Ovary (tissue), 9 donors: ENCODE data around the gene KCNAB2. TPM values are rescaled to one million over a fixed set of nuclear protein-coding genes. Genes with fewer than 3 reads are reported as not detected.

Experiments
- DNase-seq, 5 donors: peaks; one replicate each; pipeline ENCODE4 v3.0.0-alpha.2; 2019 to 2020
- H3K27ac ChIP-seq, 2 donors: fragments of 200-600 bp; one replicate each; pipeline versions ENCODE4 v1.5.1 to v1.8.0; 2019 to 2022
- H3K27me3 ChIP-seq: fragments of 200-600 bp; one replicate; pipeline ENCODE4 v1.8.0; 2022
- H3K36me3 ChIP-seq: fragments of 200-600 bp; sonication (generic); one replicate; pipeline ENCODE4 v1.5.1; 2019
- H3K4me1 ChIP-seq: one replicate; pipeline ENCODE4 v1.8.1; 2013; ENCODE audit warnings: mild to moderate bottlenecking, moderate library complexity; ENCODE audit not compliant: insufficient read depth
- H3K4me3 ChIP-seq: fragments of 200-600 bp; sonication (generic); one replicate; pipeline ENCODE4 v1.5.1; 2017
- H3K9me3 ChIP-seq, 2 donors: fragments of 200-600 bp in 1 of 2; sonication (generic) in 1 of 2; one replicate each; pipeline versions ENCODE4 v1.5.1 to v1.8.1; 2013 to 2019; ENCODE audit warnings: mild to moderate bottlenecking in 1 of 2, moderate library complexity in 1 of 2
- EP300 ChIP-seq: sonication (generic); formaldehyde crosslinking; IDR thresholded peaks from one replicate; pipeline ENCODE4 v1.6.1; 2017; ENCODE audit warnings: antibody characterized with exemption
- POLR2A ChIP-seq: fragments of 450-650 bp; IDR thresholded peaks from one replicate; pipeline ENCODE4 v1.6.1; 2017; ENCODE audit warnings: antibody characterized with exemption, mild to moderate bottlenecking, moderate library complexity
- WGBS, 3 donors: extraction: QIAGEN DNeasy Blood & Tissue Kit in 1 of 3; methylation state at CpG; one replicate each; pipeline versions ENCODE4 v1.1.5 to v1.1.7; 2013 to 2017; 5-methylcytosine and 5-hydroxymethylcytosine counted together
- intact Hi-C, 4 donors: fragments of 100-400 bp; cut with DNase I; formaldehyde crosslinking; loops; one replicate each; pipeline versions ENCODE4 v1.11.0 to v1.15.1; 2022 to 2023
- polyA plus RNA-seq, 2 donors: library from polyadenylated mRNA; stranded (reverse); fragments of 200-250 nt in 1 of 2; fragments of 350-450 nt in 1 of 2; fragmentation: Illumina TruSeq in 1 of 2; extraction: RNeasy Lipid Tissue Mini Kit (QIAGEN cat#74804) in 1 of 2; gene quantifications; one replicate each; pipeline ENCODE4 v1.2.3, GENCODE V29; 2013 to 2014
- total RNA-seq, 7 donors: library from RNA; depleted of rRNA in 2 of 7; stranded (reverse); fragments of >200 nt in 2 of 7; fragmentation: NEBNext Ultra II Directional in 3 of 7; extraction: Animal tissue kit (Norgen Biotek cat#: 25700) in 3 of 7; gene quantifications; one replicate each; pipeline versions ENCODE4 v1.1.0 to v1.2.4, GENCODE V29; 2016 to 2023
- TF ChIP-seq, protein P1 (sequence below), 3 donors: fragments of 450-650 bp in 2 of 3; fragments of 200-600 bp in 1 of 3; IDR thresholded peaks; one replicate each; pipeline versions ENCODE4 v1.5.1 to v1.8.0; 2016 to 2022; ENCODE audit warnings: antibody characterized with exemption in 3 of 3, mild to moderate bottlenecking in 1 of 3
- donor health status: DM: no; HTN: no; CAD: no; lungs with moderate emphysema.
- donor health status: DM: no; HTN: no; CAD: no.
- donor health status: Bipolar disorder and iron deficiency.
- donor health status: DM: yes; HTN: yes; CAD: no.
- donor health status: DM: no; HTN: no; CAD: no.
- donor health status: DM: yes; HTN: yes; CAD: no.

The KCNAB2 gene
- total and polyA plus RNA-seq, 9 donors, result 2.9 to 18.3 (median 7.1) TPM

DNA sequence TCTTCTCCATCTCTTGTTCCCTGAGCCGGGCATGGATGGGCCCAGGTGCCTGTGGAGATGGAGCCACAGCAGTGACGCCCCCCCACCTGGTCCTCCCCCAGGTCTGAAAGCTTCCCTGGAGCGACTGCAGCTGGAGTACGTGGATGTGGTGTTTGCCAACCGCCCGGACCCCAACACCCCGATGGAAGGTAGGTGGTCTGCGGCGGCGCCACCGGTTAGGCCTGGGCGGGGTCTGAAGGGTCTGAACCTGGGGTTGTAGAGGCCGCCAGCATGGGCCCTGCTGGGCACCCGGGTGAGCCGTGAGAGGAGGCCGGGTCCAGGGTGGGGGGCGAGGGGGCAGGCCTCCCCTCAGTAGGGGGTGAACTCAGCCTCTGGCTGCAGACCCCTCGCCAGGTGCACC is 44.6 kb downstream of the KCNAB2 start:
- TF ChIP-seq POLR2A, result no peak
- TF ChIP-seq, protein P1, sequence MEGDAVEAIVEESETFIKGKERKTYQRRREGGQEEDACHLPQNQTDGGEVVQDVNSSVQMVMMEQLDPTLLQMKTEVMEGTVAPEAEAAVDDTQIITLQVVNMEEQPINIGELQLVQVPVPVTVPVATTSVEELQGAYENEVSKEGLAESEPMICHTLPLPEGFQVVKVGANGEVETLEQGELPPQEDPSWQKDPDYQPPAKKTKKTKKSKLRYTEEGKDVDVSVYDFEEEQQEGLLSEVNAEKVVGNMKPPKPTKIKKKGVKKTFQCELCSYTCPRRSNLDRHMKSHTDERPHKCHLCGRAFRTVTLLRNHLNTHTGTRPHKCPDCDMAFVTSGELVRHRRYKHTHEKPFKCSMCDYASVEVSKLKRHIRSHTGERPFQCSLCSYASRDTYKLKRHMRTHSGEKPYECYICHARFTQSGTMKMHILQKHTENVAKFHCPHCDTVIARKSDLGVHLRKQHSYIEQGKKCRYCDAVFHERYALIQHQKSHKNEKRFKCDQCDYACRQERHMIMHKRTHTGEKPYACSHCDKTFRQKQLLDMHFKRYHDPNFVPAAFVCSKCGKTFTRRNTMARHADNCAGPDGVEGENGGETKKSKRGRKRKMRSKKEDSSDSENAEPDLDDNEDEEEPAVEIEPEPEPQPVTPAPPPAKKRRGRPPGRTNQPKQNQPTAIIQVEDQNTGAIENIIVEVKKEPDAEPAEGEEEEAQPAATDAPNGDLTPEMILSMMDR (IDR thresholded peaks at IDR 0.05), result no peak
- TF ChIP-seq EP300, result no peak
- Histone ChIP-seq H3K4me1 (no peaks in the 10 kb centered on the region), H3K36me3 (no peaks in the 10 kb centered on the region), H3K27ac (no peak overlapping the region), H3K9me3 (no peaks in the 10 kb centered on the region), H3K4me3 (no peak overlapping the region), H3K27me3 (no peaks in the 10 kb centered on the region)
- intact Hi-C loops, result no loop called here
- DNase-seq, result no peak
- 87 to 90% (median 89%) methylated on average over 18 of the region's 18 CpGs for WGBS, 3 donors

DNA sequence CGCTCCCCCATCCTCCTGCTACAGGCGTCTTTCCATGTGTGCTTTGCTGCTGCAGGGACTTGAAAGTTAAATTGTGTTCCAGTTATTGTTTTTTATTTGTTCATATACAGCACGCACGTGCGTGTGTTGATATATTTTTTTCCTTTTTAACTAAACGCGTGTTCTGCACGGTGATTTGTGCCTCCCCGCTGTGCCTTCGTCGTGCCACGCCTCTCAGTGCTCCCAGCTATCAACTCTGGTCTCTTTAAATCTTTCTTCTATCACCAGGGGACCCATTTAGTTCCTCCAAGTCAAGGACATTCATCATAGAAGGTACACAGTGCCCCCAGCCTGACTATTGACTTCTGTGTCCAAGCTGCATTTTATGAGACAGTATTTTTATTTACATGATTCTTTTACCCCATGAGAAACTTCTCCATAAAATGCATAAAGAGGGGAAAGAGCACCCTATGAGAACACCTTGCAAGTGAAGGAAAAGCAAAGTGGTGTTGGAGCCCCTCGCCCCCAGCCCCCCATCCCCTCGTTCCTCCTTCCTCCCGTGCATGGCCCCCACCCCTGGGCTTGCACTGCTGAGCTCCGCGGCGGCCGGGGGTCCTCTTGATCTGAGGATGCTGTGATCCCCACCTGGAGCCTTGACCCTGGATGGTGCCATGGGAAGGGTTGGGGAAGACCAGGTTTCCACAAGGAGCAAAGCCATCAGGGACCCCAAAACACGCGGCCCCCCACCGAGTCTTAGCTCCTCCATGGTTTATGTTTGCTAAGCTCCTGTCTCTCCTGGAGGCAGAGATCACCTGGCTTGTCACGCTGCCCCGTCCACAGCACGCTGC is 45.5 kb downstream of the KCNAB2 start:
- no peaks in the 10 kb centered on the region for H3K4me1 ChIP-seq
- no peak overlapping the region for H3K4me3 ChIP-seq
- H3K36me3 ChIP-seq, result no peaks in the 10 kb centered on the region
- no peak for TF ChIP-seq POLR2A
- TF ChIP-seq, protein P1 (IDR thresholded peaks at IDR 0.05), result no peak
- no peak for TF ChIP-seq EP300
- 84 to 90% (median 89%) methylated on average over 25 of the region's 25 CpGs for WGBS, 3 donors
- intact Hi-C loops, result no loop called here
- no peak for DNase-seq
- H3K27ac ChIP-seq, result no peak overlapping the region
- no peaks in the 10 kb centered on the region for H3K9me3 ChIP-seq
- no peaks in the 10 kb centered on the region for H3K27me3 ChIP-seq

DNA sequence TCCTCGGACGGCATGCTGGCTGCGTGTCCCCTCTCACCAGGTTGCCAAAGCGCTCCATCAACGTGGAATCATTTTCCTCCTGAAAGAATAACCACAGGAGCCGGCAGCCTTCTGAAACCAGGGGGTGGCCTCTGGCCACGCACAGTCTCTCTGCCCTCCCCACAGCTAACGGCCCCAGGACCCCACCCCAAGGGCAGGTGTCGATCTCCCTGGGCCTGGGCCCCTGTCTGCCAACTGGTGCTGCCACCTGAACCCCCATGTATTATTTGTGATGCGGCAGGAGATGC is 46.1 kb downstream of the KCNAB2 start:
- Histone ChIP-seq H3K36me3 (no peaks in the 10 kb centered on the region), H3K4me3 (no peak overlapping the region), H3K27ac (no peak overlapping the region), H3K9me3 (no peaks in the 10 kb centered on the region), H3K27me3 (no peaks in the 10 kb centered on the region), H3K4me1 (no peaks in the 10 kb centered on the region)
- no peak for DNase-seq
- intact Hi-C loops, result no loop called here
- 86 to 96% (median 89%) methylated on average over 10 of the region's 10 CpGs for WGBS, 3 donors
- TF ChIP-seq POLR2A, result no peak

- intact Hi-C loops, result no loop called here
- Histone ChIP-seq H3K27me3 (no peaks in the 10 kb centered on the region), H3K27ac (no peak overlapping the region), H3K4me3 (no peak overlapping the region), H3K36me3 (no peaks in the 10 kb centered on the region), H3K9me3 (no peaks in the 10 kb centered on the region), H3K4me1 (no peaks in the 10 kb centered on the region)
- TF ChIP-seq, protein P1 (IDR thresholded peaks at IDR 0.05), result no peak
- TF ChIP-seq POLR2A (no peak), EP300 (no peak)
- WGBS, 3 donors, result 53 to 69% (median 60%) methylated on average over 10 of the region's 10 CpGs
- DNase-seq, result no peak
Observed at GRCh38 chr1:6092211-6092610, 46.5 kb downstream of the KCNAB2 start.

- no peaks in the 10 kb centered on the region for H3K36me3 ChIP-seq
- no peak overlapping the region for H3K27ac ChIP-seq
- H3K4me1 ChIP-seq, result no peaks in the 10 kb centered on the region
- H3K27me3 ChIP-seq, result no peaks in the 10 kb centered on the region
- H3K9me3 ChIP-seq, result no peaks in the 10 kb centered on the region
- 17 to 30% (median 18%) methylated on average over 10 of the region's 10 CpGs for WGBS, 3 donors
- no peak overlapping the region for H3K4me3 ChIP-seq
- intact Hi-C loops, result no loop called here
- TF ChIP-seq POLR2A (no peak), EP300 (no peak)
- TF ChIP-seq, protein P1 (IDR thresholded peaks at IDR 0.05), result no peak
- peak in 2 of 5 donors; percentile 42 to 73 for DNase-seq
Observed at GRCh38 chr1:6093071-6093470, 47.4 kb downstream of the KCNAB2 start.
